Upper lobe of left lung (tissue), 4 donors: Measurements from ENCODE around the gene PYROXD2.

Source experiments
- EP300 ChIP-seq, 4 donors: sonication (generic); formaldehyde crosslinking; IDR thresholded peaks; one replicate each; pipeline ENCODE4 v1.5.1; 2017; ENCODE audit warnings: antibody characterized with exemption in 4 of 4, control low read depth in 2 of 4
- POLR2A ChIP-seq, 4 donors: fragments of 450-650 bp; IDR thresholded peaks; one replicate each; pipeline ENCODE4 v1.5.1; 2016 to 2017; ENCODE audit warnings: antibody characterized with exemption in 4 of 4, mild to moderate bottlenecking in 2 of 4
- POLR2AphosphoS5 ChIP-seq, 2 donors: sonication (generic); formaldehyde crosslinking; IDR thresholded peaks; one replicate each; pipeline ENCODE4 v1.5.1; 2017; ENCODE audit warnings: antibody characterized with exemption in 2 of 2
- TF ChIP-seq, protein P1 (sequence below), 6 experiments: fragments of 450-650 bp in 4 of 6; fragments of 200-600 bp in 2 of 6; sonication (generic) in 2 of 6; IDR thresholded peaks; one replicate each; pipeline ENCODE4 v1.5.1; 2016 to 2019; ENCODE audit warnings: antibody characterized with exemption in 6 of 6

DNA sequence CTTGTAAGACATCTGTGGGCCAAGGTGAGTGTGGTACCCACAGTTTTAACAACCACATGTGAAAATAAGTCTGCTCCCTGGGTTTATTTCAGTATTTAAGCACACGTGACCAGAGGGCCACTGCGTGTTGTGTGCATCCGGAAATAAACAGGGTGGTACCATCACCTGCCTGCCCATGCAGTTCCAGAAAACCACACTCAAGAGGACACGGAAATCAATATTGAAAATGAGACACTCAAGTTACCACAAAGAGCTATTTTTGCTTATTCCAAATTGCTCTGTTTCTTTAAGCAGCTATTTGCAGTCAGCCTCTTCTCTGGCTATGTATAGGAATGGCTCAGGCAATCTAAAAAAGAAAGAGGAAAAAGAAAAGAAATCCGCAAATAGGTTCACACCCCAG, 75.2 kb downstream of the PYROXD2 start:
- TF ChIP-seq POLR2A (IDR thresholded peaks at IDR 0.05) (no peak), POLR2AphosphoS5 (IDR thresholded peaks at IDR 0.05) (no peak), EP300 (IDR thresholded peaks at IDR 0.05) (no peak)
- TF ChIP-seq, protein P1, sequence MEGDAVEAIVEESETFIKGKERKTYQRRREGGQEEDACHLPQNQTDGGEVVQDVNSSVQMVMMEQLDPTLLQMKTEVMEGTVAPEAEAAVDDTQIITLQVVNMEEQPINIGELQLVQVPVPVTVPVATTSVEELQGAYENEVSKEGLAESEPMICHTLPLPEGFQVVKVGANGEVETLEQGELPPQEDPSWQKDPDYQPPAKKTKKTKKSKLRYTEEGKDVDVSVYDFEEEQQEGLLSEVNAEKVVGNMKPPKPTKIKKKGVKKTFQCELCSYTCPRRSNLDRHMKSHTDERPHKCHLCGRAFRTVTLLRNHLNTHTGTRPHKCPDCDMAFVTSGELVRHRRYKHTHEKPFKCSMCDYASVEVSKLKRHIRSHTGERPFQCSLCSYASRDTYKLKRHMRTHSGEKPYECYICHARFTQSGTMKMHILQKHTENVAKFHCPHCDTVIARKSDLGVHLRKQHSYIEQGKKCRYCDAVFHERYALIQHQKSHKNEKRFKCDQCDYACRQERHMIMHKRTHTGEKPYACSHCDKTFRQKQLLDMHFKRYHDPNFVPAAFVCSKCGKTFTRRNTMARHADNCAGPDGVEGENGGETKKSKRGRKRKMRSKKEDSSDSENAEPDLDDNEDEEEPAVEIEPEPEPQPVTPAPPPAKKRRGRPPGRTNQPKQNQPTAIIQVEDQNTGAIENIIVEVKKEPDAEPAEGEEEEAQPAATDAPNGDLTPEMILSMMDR (IDR thresholded peaks at IDR 0.05) = no peak
